Liver (tissue), 2 donors: ENCODE results near the gene TMEM100.

Source experiments
- CTCF ChIP-seq: fragments of 150-350 bp; IDR thresholded peaks from 2 replicates; pipeline ENCODE4 v1.5.1; 2017; ENCODE audit warnings: improper control_type of control experiment, low read depth, low read length; ENCODE audit not compliant: missing input control
- TF ChIP-seq, protein P1 (sequence below): IDR thresholded peaks from 2 replicates; pipeline ENCODE4 v1.6.1; 2016; ENCODE audit warnings: antibody characterized with exemption, mild to moderate bottlenecking
- donor health status: healthy.

DNA sequence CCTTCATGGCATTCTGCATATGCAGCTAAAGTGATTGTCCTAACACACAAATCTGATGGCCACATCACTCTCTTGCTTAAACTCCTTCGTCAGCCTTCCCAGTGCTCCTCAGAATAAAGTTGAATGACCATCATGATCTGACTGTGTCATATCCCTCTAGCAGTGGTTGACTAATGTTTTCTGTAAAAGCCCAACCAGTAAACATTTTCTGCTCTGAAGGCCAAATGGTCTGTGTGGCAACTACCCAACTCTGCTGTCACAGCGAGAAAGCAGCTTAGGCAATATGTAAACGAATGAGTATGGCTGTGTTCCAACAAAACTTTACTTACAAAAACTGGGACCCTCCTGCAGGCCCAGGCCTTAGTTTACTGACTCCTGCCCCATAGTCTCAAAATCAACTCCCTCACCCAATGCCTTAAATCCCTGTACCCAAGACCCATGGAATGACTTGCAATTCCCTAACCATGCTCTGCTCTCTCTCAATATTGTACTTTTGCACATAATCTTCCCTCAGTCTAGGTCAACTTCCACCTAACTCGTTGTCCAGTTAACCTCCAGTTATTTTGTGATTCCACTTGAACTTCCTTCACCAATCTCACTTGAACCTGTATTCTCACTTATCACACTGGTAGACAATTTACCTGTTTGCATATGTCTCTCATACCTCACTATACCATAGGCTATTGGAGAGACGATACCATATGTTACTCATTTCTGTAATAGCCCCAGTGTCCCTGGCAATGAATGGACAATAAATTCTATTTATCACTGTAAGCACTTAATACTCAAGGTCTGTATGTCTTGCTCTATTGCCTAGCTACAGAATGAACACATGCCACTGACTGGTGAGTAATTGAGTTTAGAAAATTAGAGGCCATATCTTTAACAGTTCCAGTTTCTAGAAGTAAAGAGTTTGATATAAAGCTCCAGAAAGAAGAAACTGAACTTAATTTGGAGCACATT, 29.1 kb downstream of the TMEM100 start:
- TF ChIP-seq CTCF: no peak
- TF ChIP-seq, protein P1, sequence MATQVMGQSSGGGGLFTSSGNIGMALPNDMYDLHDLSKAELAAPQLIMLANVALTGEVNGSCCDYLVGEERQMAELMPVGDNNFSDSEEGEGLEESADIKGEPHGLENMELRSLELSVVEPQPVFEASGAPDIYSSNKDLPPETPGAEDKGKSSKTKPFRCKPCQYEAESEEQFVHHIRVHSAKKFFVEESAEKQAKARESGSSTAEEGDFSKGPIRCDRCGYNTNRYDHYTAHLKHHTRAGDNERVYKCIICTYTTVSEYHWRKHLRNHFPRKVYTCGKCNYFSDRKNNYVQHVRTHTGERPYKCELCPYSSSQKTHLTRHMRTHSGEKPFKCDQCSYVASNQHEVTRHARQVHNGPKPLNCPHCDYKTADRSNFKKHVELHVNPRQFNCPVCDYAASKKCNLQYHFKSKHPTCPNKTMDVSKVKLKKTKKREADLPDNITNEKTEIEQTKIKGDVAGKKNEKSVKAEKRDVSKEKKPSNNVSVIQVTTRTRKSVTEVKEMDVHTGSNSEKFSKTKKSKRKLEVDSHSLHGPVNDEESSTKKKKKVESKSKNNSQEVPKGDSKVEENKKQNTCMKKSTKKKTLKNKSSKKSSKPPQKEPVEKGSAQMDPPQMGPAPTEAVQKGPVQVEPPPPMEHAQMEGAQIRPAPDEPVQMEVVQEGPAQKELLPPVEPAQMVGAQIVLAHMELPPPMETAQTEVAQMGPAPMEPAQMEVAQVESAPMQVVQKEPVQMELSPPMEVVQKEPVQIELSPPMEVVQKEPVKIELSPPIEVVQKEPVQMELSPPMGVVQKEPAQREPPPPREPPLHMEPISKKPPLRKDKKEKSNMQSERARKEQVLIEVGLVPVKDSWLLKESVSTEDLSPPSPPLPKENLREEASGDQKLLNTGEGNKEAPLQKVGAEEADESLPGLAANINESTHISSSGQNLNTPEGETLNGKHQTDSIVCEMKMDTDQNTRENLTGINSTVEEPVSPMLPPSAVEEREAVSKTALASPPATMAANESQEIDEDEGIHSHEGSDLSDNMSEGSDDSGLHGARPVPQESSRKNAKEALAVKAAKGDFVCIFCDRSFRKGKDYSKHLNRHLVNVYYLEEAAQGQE: peak; percentile 55
